ENCODE measurements around the gene PTPRK. TPM values are rescaled to one million over a fixed set of nuclear protein-coding genes. Genes with fewer than 3 reads are reported as not detected.

PTPRK gene
- total and polyA plus RNA-seq, 9 of the 15 experiments (the other 6 are each of a cell fraction or from before 2014, with no cell fraction given) = 0.04 to 0.51 TPM; not detected in 7

- no peak for TF ChIP-seq U2AF1 (optimal IDR thresholded peaks at IDR 0.05; ENCODE audit: low read depth, low read length)
- TF ChIP-seq ZSCAN29 (IDR thresholded peaks at IDR 0.05) = no peak
- no peak for TF ChIP-seq DNMT1 (IDR thresholded peaks at IDR 0.05)
- TF ChIP-seq, protein P1, sequence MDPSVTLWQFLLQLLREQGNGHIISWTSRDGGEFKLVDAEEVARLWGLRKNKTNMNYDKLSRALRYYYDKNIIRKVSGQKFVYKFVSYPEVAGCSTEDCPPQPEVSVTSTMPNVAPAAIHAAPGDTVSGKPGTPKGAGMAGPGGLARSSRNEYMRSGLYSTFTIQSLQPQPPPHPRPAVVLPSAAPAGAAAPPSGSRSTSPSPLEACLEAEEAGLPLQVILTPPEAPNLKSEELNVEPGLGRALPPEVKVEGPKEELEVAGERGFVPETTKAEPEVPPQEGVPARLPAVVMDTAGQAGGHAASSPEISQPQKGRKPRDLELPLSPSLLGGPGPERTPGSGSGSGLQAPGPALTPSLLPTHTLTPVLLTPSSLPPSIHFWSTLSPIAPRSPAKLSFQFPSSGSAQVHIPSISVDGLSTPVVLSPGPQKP (CRISPR knock-in tag; IDR thresholded peaks at IDR 0.05) = no peak
- TF ChIP-seq HBP1 (CRISPR knock-in tag; IDR thresholded peaks at IDR 0.05) = no peak
- no peak for TF ChIP-seq ELK3 (CRISPR knock-in tag; IDR thresholded peaks at IDR 0.05)
- no peak for TF ChIP-seq LARP7 (IDR thresholded peaks at IDR 0.05)
- TF ChIP-seq GATA2 (CRISPR knock-in tag; IDR thresholded peaks at IDR 0.05) = no peak
- TF ChIP-seq ZNF282 (CRISPR knock-in tag; IDR thresholded peaks at IDR 0.05) = no peak
- no peak for TF ChIP-seq ZNF232 (CRISPR knock-in tag; IDR thresholded peaks at IDR 0.05)
- no peak for TF ChIP-seq ZNF263 (CRISPR knock-in tag; IDR thresholded peaks at IDR 0.05; ENCODE audit: borderline replicate concordance)
- TF ChIP-seq DIDO1 (tag; IDR thresholded peaks at IDR 0.05; ENCODE audit: low read depth) = no peak
- peak; percentile 68 for TF ChIP-seq FOSL1 (tag; conservative IDR thresholded peaks at IDR 0.05)
- no peak for TF ChIP-seq ZBTB26 (CRISPR knock-in tag; IDR thresholded peaks at IDR 0.05)
- TF ChIP-seq ZNF830 (CRISPR knock-in tag; IDR thresholded peaks at IDR 0.05) = no peak
- no peak for TF ChIP-seq GMEB1 (CRISPR knock-in tag; IDR thresholded peaks at IDR 0.05)
- no peak for TF ChIP-seq SOX6 (IDR thresholded peaks at IDR 0.05)
- TF ChIP-seq, protein P2, sequence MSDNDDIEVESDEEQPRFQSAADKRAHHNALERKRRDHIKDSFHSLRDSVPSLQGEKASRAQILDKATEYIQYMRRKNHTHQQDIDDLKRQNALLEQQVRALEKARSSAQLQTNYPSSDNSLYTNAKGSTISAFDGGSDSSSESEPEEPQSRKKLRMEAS (CRISPR knock-in tag; IDR thresholded peaks at IDR 0.05) = no peak
- TF ChIP-seq MBD2 (IDR thresholded peaks at IDR 0.05; ENCODE audit: borderline replicate concordance, low read depth) = no peak
- TF ChIP-seq NFE2L1 (tag; IDR thresholded peaks at IDR 0.05; ENCODE audit: borderline replicate concordance, low read depth) = peak; percentile 33; the same call in 1 of the 2 replicates
- no peak for TF ChIP-seq GABPB1 (CRISPR knock-in tag; IDR thresholded peaks at IDR 0.05)
- TF ChIP-seq ZNF696 (CRISPR knock-in tag; conservative IDR thresholded peaks at IDR 0.05) = no peak
- no peak for TF ChIP-seq ETV1 (tag; conservative IDR thresholded peaks at IDR 0.05; ENCODE audit: low read depth)
- no peak for TF ChIP-seq SAFB2 (IDR thresholded peaks at IDR 0.05; ENCODE audit: borderline replicate concordance, low read depth, low read length, severe bottlenecking)
- TF ChIP-seq MEF2D (tag; conservative IDR thresholded peaks at IDR 0.05; ENCODE audit: low read depth) = no peak
Observed at GRCh38 chr6:127938701-127939100, 581.7 kb downstream of the PTPRK start (continued).

Measured in K562 (cell line).